ENCODE data around the gene PRKN. TPM values are rescaled to one million over a fixed set of nuclear protein-coding genes. Genes with fewer than 3 reads are reported as not detected.
"Not testable (repeated sequence)": the region's sequence is repeated elsewhere in the genome, so short reads cannot be mapped to it uniquely, and the experiment has no call there.

The PRKN gene
- total RNA-seq, 4 donors from 2014 or later = 5.5 to 17.9 (median 6.8) TPM

DNA sequence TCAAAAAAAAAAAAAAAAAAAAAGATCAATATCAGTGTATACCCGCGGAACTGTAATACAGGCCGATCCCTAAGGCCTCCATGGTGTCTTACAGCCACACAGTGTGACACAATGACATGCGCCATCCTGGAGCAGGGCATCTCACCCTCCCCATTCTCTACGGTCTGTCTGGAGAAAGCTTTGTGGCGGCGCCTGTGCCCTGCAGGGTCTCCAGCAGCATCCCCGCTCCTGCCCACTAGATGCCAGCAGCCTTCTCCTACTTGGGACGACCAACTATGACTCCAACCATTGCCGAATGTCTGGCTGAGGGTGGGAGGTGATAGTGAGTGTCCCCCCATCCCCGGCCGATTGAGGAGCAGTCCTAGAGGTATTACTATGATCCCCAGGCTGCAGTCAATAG, 894.9 kb downstream of the PRKN start:
- 89 to 91% methylated on average over 12 of the region's 12 CpGs for WGBS, 2 donors
- TF ChIP-seq POLR2A (IDR thresholded peaks at IDR 0.05) = no peak
- no peak for TF ChIP-seq EP300 (IDR thresholded peaks at IDR 0.05)
- TF ChIP-seq, protein P1, sequence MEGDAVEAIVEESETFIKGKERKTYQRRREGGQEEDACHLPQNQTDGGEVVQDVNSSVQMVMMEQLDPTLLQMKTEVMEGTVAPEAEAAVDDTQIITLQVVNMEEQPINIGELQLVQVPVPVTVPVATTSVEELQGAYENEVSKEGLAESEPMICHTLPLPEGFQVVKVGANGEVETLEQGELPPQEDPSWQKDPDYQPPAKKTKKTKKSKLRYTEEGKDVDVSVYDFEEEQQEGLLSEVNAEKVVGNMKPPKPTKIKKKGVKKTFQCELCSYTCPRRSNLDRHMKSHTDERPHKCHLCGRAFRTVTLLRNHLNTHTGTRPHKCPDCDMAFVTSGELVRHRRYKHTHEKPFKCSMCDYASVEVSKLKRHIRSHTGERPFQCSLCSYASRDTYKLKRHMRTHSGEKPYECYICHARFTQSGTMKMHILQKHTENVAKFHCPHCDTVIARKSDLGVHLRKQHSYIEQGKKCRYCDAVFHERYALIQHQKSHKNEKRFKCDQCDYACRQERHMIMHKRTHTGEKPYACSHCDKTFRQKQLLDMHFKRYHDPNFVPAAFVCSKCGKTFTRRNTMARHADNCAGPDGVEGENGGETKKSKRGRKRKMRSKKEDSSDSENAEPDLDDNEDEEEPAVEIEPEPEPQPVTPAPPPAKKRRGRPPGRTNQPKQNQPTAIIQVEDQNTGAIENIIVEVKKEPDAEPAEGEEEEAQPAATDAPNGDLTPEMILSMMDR (IDR thresholded peaks at IDR 0.05) = no peak

DNA sequence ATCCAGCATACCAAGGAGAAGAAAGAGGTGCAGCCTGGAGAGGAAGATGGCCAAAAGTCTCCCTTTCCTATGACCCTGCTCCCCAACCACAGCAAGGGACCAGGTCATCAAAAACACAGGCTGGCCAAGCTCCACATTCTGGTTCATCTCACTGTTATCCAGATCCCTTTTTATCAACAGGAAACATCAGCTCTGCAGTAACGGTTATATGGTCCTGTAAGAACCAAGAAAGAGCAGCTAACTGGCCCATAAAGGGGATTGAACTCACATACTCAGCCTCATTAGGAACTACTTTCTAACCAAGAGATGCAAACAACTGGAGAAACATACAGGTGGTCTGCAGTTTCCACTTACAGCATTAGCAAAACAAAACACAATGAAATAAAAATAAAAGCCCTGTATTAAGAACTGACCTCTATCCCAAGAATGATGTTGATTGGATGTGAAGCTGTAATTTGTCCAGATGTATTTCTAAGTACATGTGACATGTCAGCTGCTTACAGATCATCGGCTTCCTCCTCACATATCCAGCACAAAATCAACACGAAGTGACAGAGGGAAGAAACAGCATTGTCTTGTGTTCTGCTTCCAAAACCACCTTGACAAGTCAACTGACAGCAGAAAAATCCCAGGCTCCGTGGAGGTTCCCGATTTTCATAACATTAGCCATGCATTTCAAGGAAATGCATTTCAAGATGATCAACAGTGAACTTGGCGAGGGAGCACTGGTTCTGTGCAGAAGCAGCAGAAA, 896.5 kb downstream of the PRKN start:
- Histone ChIP-seq H3K9me3 (no peaks in the 10 kb centered on the region), H3K4me1 (peaks cover 0 to 10% (median 0%) of the 10 kb centered on the region in 4 donors), H3K27me3 (no peaks in the 10 kb centered on the region), H3K4me3 (no peak overlapping the region), H3K27ac (no peak overlapping the region), H3K36me3 (no peaks in the 10 kb centered on the region)
- TF ChIP-seq, protein P1 (IDR thresholded peaks at IDR 0.05) = no peak
- TF ChIP-seq POLR2A (IDR thresholded peaks at IDR 0.05) = no peak
- TF ChIP-seq EP300 (IDR thresholded peaks at IDR 0.05) = no peak
- no peak for DNase-seq (ENCODE audit: low spot score in 2 of 2)
- WGBS, 2 donors = 72% methylated on average over 6 of the region's 6 CpGs

More for the DNA sequence above, 894.9 kb downstream of the PRKN start:
- H3K9me3 ChIP-seq = no peaks in the 10 kb centered on the region
- peaks cover 0 to 10% (median 0%) of the 10 kb centered on the region in 4 donors for H3K4me1 ChIP-seq
- no peaks in the 10 kb centered on the region for H3K36me3 ChIP-seq
- DNase-seq (ENCODE audit: low spot score in 2 of 2) = no peak
- no peaks in the 10 kb centered on the region for H3K27me3 ChIP-seq
- no peak overlapping the region for H3K27ac ChIP-seq
- no peak overlapping the region for H3K4me3 ChIP-seq

DNA sequence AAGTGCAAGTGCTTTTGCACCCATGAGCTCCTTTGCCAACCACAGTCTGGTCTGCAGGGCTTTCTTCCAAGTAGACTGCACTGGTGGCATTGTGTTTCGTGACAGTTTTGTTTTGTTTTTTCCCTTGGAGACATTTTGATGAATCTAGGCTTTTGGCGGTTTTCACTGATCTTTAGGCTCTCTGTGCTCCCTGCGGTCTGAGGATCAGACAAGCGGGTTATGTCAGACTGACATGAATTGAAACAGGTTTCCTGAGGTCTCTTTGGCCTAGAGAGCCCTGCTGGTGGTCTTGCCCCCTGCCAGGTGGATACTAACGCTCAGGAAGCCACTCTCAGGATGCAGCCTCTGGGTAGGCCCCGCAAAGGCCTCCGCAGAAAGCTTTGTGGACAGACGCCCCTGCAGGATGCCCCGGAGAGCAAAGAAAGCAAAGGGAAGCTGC, 898.3 kb downstream of the PRKN start:
- DNase-seq (ENCODE audit: low spot score in 2 of 2) = no peak
- no peak for TF ChIP-seq POLR2A (IDR thresholded peaks at IDR 0.05)
- TF ChIP-seq, protein P1 (IDR thresholded peaks at IDR 0.05) = no peak
- no peak for TF ChIP-seq EP300 (IDR thresholded peaks at IDR 0.05)
- Histone ChIP-seq H3K4me1 (peaks cover 0 to 5% (median 0%) of the 10 kb centered on the region in 4 donors), H3K27ac (no peak overlapping the region), H3K4me3 (no peak overlapping the region), H3K36me3 (no peaks in the 10 kb centered on the region), H3K9me3 (no peaks in the 10 kb centered on the region), H3K27me3 (no peaks in the 10 kb centered on the region)
- 62 to 65% methylated on average over 8 to 9 of the region's 9 CpGs for WGBS, 2 donors

DNA sequence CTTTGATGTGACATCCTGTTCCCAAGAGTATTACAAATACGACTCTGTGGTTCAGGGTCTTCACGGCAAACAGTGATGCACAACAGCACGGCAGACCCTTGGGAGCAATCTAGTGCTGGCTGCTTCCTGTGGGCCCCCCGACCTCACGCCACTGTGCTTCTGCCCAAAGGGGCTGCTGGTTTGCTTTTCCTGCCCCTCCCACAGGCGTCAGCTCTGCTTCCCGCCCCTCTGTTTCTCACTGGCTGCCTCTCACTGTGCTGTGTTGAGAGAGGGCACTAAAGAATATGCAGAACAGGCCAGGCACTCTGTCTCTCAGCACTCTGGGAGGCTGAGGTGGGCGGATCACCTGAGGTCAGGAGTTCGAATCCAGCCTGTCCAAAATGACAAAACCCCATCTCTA, 899.2 kb downstream of the PRKN start:
- peaks cover 0 to 5% (median 0%) of the 10 kb centered on the region in 4 donors for H3K4me1 ChIP-seq
- H3K27me3 ChIP-seq = no peaks in the 10 kb centered on the region
- 52 to 69% methylated on average over 9 of the region's 9 CpGs for WGBS, 2 donors
- H3K9me3 ChIP-seq = no peaks in the 10 kb centered on the region
- H3K4me3 ChIP-seq = no peak overlapping the region
- DNase-seq (ENCODE audit: low spot score in 2 of 2) = no peak
- TF ChIP-seq, protein P1 (IDR thresholded peaks at IDR 0.05) = no peak
- no peak for TF ChIP-seq POLR2A (IDR thresholded peaks at IDR 0.05)
- TF ChIP-seq EP300 (IDR thresholded peaks at IDR 0.05) = no peak
- H3K27ac ChIP-seq = no peak overlapping the region
- H3K36me3 ChIP-seq = no peaks in the 10 kb centered on the region

DNA sequence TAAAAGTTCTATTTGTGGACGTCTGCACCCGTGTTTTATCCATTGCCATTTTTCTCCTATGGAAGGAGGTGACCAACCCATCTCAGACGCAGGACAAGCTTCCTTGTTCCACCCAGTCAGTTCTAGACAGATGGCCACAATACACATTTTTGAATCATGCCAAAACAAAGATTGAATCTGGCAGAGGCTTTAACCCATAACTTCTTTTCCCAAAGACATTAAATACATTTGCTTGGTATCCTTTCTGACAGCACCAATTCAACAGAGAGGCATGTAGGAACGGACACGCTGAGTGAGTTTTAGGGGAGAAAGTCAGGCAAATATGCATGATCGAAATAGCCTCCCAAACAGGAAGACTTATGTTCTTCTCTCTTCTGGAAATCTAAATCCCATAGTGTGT, 901.1 kb downstream of the PRKN start:
- no peaks in the 10 kb centered on the region for H3K27me3 ChIP-seq
- no peaks in the 10 kb centered on the region for H3K36me3 ChIP-seq
- TF ChIP-seq EP300 (IDR thresholded peaks at IDR 0.05) (no peak), POLR2A (IDR thresholded peaks at IDR 0.05) (no peak)
- TF ChIP-seq, protein P1 (IDR thresholded peaks at IDR 0.05) = no peak
- no peak overlapping the region for H3K4me3 ChIP-seq
- no peak overlapping the region for H3K27ac ChIP-seq
- DNase-seq (ENCODE audit: low spot score in 2 of 2) = no peak
- H3K4me1 ChIP-seq = peaks cover 0 to 5% (median 0%) of the 10 kb centered on the region in 4 donors
- H3K9me3 ChIP-seq = no peaks in the 10 kb centered on the region
- 78 to 85% methylated on average over 6 of the region's 6 CpGs for WGBS, 2 donors

DNA sequence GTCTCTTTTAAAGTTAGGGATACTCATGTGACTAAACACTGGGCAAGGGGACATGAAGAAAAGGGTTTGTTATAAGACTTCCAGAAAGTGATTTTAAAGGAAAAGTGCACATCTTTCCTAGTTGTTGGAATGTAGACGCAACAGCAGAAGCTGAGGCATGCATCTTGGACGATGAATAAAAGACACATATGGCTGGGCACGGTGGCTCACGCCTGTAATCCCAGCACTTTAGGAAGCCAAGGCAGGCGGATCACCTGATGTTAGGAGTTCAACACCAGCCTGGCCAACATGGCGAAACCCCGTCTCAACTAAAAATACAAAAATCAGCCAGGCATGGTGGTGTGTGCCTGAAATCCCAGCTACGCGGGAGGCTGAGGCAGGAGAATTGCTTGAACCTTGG, 905.4 kb downstream of the PRKN start:
- not testable (repeated sequence) for H3K9me3 ChIP-seq; DNase-seq (ENCODE audit: low spot score in 2 of 2); H3K27ac ChIP-seq; H3K4me1 ChIP-seq; H3K36me3 ChIP-seq; H3K4me3 ChIP-seq; H3K27me3 ChIP-seq
- 91 to 93% methylated on average over 9 of the region's 9 CpGs for WGBS, 2 donors

All from tibial nerve (tissue), 4 donors.